Measurements from ENCODE around the gene CCL18. TPM values are rescaled to one million over a fixed set of nuclear protein-coding genes. Genes with fewer than 3 reads are reported as not detected.

Gene CCL18
- total RNA-seq, 1 donor from 2014 or later = not detected

DNA sequence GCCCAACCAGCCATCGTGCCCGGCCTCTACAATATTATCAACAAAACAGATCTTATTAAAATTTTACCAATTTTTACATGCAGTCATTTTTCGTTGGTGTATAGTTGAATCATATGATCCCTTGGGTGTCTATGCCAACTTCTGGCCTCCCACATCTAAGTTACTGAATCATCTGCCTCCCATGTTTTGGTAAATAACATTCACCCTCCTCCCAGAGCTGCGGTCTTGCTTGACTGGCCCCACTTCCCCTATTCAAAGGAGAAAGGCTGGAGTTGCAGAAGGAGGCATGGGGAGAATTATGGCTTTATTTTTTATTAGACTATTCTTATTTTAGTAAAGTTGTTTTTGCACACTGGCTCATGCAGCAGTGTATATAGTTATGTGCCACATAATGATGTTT is 27.8 kb upstream of the CCL18 start:
- H3K27me3 ChIP-seq = no peaks in the 10 kb centered on the region
- H3K36me3 ChIP-seq = no peaks in the 10 kb centered on the region

DNA sequence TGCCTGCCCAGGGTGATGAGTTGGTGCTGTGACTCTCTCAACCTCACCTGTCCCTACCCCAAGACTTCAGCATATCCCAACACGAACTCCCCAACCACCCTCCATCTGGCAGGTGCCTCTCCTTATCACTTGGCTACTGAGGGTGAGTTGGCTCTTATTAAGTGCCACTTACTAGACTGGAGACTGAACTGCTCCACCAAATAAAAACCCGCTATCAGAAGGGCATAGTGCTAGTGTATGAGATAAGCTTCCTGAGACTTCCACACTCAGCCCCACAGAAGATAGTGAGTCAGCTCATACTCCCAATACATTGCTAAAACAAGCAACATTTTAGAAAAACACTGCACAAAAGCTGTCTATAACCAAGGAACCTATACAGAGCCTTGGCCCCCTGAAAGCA is 16.0 kb upstream of the CCL18 start:
- Histone ChIP-seq H3K4me3 (no peak overlapping the region), H3K9me3 (peaks cover 5% of the 10 kb centered on the region), H3K27me3 (no peaks in the 10 kb centered on the region), H3K4me1 (no peaks in the 10 kb centered on the region), H3K36me3 (no peaks in the 10 kb centered on the region), H3K27ac (no peak overlapping the region)
- intact Hi-C loops (cut with DNase I) = no loop called here
- TF ChIP-seq POLR2AphosphoS5 (IDR thresholded peaks at IDR 0.05; ENCODE audit: insufficient read depth in 1 of 2, low read depth in 1 of 2) = no peak
- TF ChIP-seq POLR2A (IDR thresholded peaks at IDR 0.05) = no peak
- TF ChIP-seq, protein P1, sequence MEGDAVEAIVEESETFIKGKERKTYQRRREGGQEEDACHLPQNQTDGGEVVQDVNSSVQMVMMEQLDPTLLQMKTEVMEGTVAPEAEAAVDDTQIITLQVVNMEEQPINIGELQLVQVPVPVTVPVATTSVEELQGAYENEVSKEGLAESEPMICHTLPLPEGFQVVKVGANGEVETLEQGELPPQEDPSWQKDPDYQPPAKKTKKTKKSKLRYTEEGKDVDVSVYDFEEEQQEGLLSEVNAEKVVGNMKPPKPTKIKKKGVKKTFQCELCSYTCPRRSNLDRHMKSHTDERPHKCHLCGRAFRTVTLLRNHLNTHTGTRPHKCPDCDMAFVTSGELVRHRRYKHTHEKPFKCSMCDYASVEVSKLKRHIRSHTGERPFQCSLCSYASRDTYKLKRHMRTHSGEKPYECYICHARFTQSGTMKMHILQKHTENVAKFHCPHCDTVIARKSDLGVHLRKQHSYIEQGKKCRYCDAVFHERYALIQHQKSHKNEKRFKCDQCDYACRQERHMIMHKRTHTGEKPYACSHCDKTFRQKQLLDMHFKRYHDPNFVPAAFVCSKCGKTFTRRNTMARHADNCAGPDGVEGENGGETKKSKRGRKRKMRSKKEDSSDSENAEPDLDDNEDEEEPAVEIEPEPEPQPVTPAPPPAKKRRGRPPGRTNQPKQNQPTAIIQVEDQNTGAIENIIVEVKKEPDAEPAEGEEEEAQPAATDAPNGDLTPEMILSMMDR (IDR thresholded peaks at IDR 0.05) = no peak
- no peak for DNase-seq (ENCODE audit: extremely low spot score in 2 of 2)

More for the DNA sequence above, 27.8 kb upstream of the CCL18 start:
- Histone ChIP-seq H3K9me3 (no peaks in the 10 kb centered on the region), H3K27ac (no peak overlapping the region), H3K4me3 (no peak overlapping the region), H3K4me1 (no peaks in the 10 kb centered on the region)
- TF ChIP-seq, protein P1 (IDR thresholded peaks at IDR 0.05) = no peak
- no peak for TF ChIP-seq POLR2A (IDR thresholded peaks at IDR 0.05)
- TF ChIP-seq POLR2AphosphoS5 (IDR thresholded peaks at IDR 0.05; ENCODE audit: insufficient read depth in 1 of 2, low read depth in 1 of 2) = no peak
- no peak for DNase-seq (ENCODE audit: extremely low spot score in 2 of 2)
- intact Hi-C loops (cut with DNase I) = no loop called here

DNA sequence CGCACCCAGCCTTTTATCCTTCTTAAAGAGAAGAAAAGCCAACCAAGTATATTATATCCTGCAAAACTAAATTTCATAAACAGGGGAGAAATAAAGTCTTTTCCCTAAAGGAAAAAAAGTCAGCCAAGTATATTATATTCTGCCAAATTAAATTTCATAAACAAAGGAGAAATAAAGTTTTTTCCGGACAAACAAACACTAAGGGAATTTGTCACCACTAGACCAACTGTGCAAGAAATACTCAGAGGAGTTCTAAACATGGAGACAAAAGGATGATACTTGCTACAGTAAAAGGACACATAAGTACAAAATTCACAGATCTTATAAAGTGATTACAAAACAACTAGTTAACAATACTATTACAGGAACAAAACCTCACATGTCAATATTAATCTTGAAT is 14.4 kb upstream of the CCL18 start:
- no peak for DNase-seq (ENCODE audit: extremely low spot score in 2 of 2)
- Histone ChIP-seq H3K36me3 (no peaks in the 10 kb centered on the region), H3K27ac (no peak overlapping the region), H3K9me3 (peaks cover 5% of the 10 kb centered on the region), H3K4me3 (no peak overlapping the region), H3K4me1 (no peaks in the 10 kb centered on the region), H3K27me3 (no peaks in the 10 kb centered on the region)
- TF ChIP-seq POLR2A (IDR thresholded peaks at IDR 0.05) = no peak
- TF ChIP-seq, protein P1 (IDR thresholded peaks at IDR 0.05) = no peak
- TF ChIP-seq POLR2AphosphoS5 (IDR thresholded peaks at IDR 0.05; ENCODE audit: insufficient read depth in 1 of 2, low read depth in 1 of 2) = no peak
- intact Hi-C loops (cut with DNase I) = no loop called here

DNA sequence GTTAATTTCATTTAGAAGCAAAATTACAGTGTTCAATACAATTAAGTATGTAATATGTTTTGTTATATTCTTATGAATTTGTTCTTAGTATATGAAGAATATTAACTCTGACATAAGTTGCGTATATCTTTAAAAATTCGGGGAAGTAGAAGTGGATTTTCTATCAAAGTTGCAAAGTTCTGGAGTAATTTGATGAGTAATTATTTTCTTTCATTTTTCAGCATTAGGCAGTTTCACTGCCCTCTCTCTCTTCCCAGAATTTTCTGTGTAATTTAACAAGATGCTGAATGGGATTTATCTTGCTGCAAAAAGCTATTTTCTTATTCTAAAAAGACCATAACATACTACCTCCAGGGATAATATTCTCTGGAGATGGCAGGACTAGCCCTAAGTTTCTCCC is 8.9 kb upstream of the CCL18 start:
- no peak overlapping the region for H3K4me3 ChIP-seq
- intact Hi-C loops (cut with DNase I) = no loop called here
- no peaks in the 10 kb centered on the region for H3K27me3 ChIP-seq
- no peaks in the 10 kb centered on the region for H3K9me3 ChIP-seq
- no peak for TF ChIP-seq POLR2A (IDR thresholded peaks at IDR 0.05)
- TF ChIP-seq POLR2AphosphoS5 (IDR thresholded peaks at IDR 0.05; ENCODE audit: insufficient read depth in 1 of 2, low read depth in 1 of 2) = no peak
- TF ChIP-seq, protein P1 (IDR thresholded peaks at IDR 0.05) = no peak
- DNase-seq (ENCODE audit: extremely low spot score in 2 of 2) = no peak
- no peak overlapping the region for H3K27ac ChIP-seq
- no peaks in the 10 kb centered on the region for H3K36me3 ChIP-seq
- no peaks in the 10 kb centered on the region for H3K4me1 ChIP-seq

DNA sequence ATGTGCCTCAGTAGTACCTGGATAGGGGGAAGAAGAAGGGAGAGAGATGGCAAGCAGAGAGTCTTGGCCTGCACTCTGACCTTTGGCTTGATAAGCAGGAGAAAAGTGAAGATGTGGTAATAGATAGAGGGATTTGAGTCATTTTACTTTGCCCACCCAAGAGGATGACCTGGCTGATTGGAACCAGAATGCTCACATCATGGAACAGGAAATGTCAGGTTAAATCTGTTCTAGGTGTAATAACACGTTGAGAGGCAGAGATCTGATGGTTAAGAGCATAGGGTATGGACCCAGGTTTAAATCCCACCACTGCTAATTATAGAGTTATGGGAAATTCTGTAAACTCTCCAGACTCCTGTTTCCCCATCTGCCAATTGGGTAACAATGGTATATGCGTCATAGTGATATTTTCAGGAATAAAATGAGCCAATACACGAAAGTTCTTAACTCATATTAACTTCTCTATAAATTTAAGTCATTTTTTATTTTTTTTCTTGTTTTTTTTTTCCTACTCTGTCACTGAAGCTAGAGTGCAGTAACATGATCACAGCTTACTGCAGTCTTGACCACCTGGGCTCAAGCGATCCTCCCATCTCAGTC is 8.1 kb upstream of the CCL18 start:
- Histone ChIP-seq H3K9me3 (no peaks in the 10 kb centered on the region), H3K4me3 (no peak overlapping the region), H3K27ac (no peak overlapping the region), H3K27me3 (no peaks in the 10 kb centered on the region), H3K4me1 (no peaks in the 10 kb centered on the region), H3K36me3 (no peaks in the 10 kb centered on the region)
- TF ChIP-seq, protein P1 (IDR thresholded peaks at IDR 0.05) = no peak
- TF ChIP-seq POLR2AphosphoS5 (IDR thresholded peaks at IDR 0.05; ENCODE audit: insufficient read depth in 1 of 2, low read depth in 1 of 2) (no peak), POLR2A (IDR thresholded peaks at IDR 0.05) (no peak)
- no peak for DNase-seq (ENCODE audit: extremely low spot score in 2 of 2)
- intact Hi-C loops (cut with DNase I) = no loop called here
